ENCODE results near the gene LTA. TPM values are rescaled to one million over a fixed set of nuclear protein-coding genes. Genes with fewer than 3 reads are reported as not detected.

LTA gene
- total and polyA plus RNA-seq, 2 experiments from 2014 or later, result not detected

DNA sequence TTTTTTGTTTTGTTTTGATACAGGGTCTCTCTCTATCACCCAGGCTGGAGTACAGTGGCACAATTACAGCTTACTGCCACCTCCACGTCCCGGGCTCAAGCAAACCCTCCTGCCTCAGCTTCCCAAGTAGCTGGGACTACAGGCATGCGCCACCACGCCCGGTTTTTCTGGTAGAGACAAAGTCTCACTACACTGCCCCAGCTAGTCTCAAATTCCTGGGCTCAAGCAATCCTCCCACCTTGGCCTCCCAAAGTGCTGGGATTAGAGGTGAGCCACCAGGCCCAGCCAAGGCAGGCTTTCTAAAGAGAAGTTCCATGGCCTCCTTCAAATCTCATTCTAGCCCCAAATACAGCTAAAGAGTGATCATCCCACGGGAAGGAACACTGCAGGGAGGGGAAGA lies 38.1 kb upstream of the LTA start:
- no peaks in the 10 kb centered on the region for H3K9me3 ChIP-seq (ENCODE audit: low read depth)
- H3K4me2 ChIP-seq, result no peak overlapping the region
- H2AFZ ChIP-seq, result no peak overlapping the region
- peaks cover 56% of the 10 kb centered on the region for H3K79me2 ChIP-seq
- TF ChIP-seq, protein P1, sequence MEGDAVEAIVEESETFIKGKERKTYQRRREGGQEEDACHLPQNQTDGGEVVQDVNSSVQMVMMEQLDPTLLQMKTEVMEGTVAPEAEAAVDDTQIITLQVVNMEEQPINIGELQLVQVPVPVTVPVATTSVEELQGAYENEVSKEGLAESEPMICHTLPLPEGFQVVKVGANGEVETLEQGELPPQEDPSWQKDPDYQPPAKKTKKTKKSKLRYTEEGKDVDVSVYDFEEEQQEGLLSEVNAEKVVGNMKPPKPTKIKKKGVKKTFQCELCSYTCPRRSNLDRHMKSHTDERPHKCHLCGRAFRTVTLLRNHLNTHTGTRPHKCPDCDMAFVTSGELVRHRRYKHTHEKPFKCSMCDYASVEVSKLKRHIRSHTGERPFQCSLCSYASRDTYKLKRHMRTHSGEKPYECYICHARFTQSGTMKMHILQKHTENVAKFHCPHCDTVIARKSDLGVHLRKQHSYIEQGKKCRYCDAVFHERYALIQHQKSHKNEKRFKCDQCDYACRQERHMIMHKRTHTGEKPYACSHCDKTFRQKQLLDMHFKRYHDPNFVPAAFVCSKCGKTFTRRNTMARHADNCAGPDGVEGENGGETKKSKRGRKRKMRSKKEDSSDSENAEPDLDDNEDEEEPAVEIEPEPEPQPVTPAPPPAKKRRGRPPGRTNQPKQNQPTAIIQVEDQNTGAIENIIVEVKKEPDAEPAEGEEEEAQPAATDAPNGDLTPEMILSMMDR (IDR thresholded peaks at IDR 0.05; ENCODE audit: poor library complexity), result no peak
- TF ChIP-seq EZH2 (IDR thresholded peaks at IDR 0.05; ENCODE audit: borderline replicate concordance) (no peak), EZH2phosphoT487 (IDR thresholded peaks at IDR 0.05; ENCODE audit: low read depth, severe bottlenecking, unreplicated experiment) (no peak)
- H3K27me3 ChIP-seq, result no peaks in the 10 kb centered on the region
- 96% methylated on average over 6 of the region's 6 CpGs for WGBS (ENCODE audit: low lambda C conversion rate, missing lambda C conversion rate)
- H3K4me3 ChIP-seq, result no peak overlapping the region
- DNase-seq (ENCODE audit: low spot score), result no peak
- no peaks in the 10 kb centered on the region for H3K9me2 ChIP-seq (replicated peaks; ENCODE audit: insufficient read depth)
- H3K36me3 ChIP-seq (replicated peaks; ENCODE audit: insufficient read depth, low read depth), result peaks cover 13% of the 10 kb centered on the region
- H4K20me1 ChIP-seq (ENCODE audit: insufficient read depth, poor library complexity, severe bottlenecking), result peaks cover 85% of the 10 kb centered on the region
- no peak overlapping the region for H3K27ac ChIP-seq
- H3K4me1 ChIP-seq (ENCODE audit: insufficient read depth), result peaks cover 5% of the 10 kb centered on the region

DNA sequence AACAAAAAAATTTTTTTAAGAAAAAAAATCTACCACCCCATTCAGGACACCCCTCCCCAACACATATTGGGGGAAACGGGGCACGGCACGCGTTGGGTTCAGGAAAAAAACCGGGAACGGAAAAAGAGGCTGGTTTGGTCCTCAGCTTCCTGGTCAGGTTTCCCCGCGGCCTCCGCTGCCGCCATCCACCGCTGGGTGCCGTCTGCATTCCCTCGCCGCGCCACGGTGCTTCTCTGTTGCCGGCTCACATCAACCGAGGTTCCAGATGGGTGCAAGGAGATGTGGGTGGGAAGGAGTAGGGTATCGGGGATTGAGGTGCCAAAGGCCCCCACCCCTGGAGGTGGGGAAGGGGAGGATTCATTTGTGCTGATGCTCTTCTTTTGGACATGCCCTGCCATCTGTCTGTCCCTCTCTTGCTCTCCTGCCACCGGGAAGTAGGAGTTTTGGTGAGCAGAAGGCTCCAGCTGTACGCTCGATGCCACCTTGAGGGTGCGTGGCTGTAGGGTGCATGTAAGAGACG lies 37.5 kb upstream of the LTA start:
- H3K4me2 ChIP-seq, result no peak overlapping the region
- peaks cover 11% of the 10 kb centered on the region for H3K4me1 ChIP-seq (ENCODE audit: insufficient read depth)
- H3K9me3 ChIP-seq (ENCODE audit: low read depth), result no peaks in the 10 kb centered on the region
- no peak overlapping the region for H3K27ac ChIP-seq
- peaks cover 88% of the 10 kb centered on the region for H4K20me1 ChIP-seq (ENCODE audit: insufficient read depth, poor library complexity, severe bottlenecking)
- H3K27me3 ChIP-seq, result no peaks in the 10 kb centered on the region
- H3K4me3 ChIP-seq, result no peak overlapping the region
- WGBS (ENCODE audit: low lambda C conversion rate, missing lambda C conversion rate), result 93% methylated on average over 22 of the region's 24 CpGs
- TF ChIP-seq EZH2phosphoT487 (IDR thresholded peaks at IDR 0.05; ENCODE audit: low read depth, severe bottlenecking, unreplicated experiment) (no peak), EZH2 (IDR thresholded peaks at IDR 0.05; ENCODE audit: borderline replicate concordance) (no peak)
- DNase-seq (ENCODE audit: low spot score), result no peak
- no peaks in the 10 kb centered on the region for H3K9me2 ChIP-seq (replicated peaks; ENCODE audit: insufficient read depth)
- H3K79me2 ChIP-seq, result peaks cover 62% of the 10 kb centered on the region
- H3K36me3 ChIP-seq (replicated peaks; ENCODE audit: insufficient read depth, low read depth), result peaks cover 13% of the 10 kb centered on the region
- H2AFZ ChIP-seq, result no peak overlapping the region

DNA sequence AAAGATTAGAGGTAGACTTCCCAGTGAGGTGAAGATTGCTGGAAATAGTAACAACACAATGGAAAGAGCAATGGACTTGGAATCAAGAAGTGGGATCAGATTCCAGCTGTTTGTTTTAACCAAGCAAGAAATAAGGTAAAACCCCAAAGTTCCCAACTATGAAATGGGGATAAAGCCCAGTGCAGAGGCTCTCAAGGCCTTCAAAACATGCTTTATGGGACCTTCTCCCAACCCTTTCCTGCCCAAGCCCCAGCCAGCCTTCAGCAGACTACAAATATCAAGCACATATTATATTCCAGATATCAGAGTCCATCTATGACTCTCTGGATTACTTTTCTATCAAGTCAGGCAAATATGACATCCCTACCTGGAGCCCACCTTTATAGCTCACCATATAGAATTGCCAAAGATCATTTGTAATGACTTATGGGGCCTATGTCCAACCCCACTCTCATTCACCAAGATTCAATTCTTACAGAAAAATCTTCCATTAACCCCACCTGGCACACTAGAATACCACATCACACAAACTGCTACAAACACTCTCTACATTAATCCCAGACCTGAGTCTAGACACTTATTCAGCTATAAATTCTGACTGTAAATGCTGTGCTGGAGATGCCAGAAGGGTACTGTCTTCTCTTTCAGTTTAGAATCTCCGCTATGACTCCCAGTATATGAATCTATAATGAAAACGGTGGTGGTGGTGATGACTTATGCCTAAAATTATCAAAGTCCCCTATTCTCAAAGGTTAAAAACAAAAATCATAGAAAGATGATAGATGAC lies 36.4 kb upstream of the LTA start:
- DNase-seq (ENCODE audit: low spot score), result no peak
- Histone ChIP-seq H3K27me3 (no peaks in the 10 kb centered on the region), H3K4me1 (ENCODE audit: insufficient read depth) (peaks cover 19% of the 10 kb centered on the region), H3K4me3 (no peak overlapping the region), H3K9me3 (ENCODE audit: low read depth) (no peaks in the 10 kb centered on the region), H3K4me2 (no peak overlapping the region), H3K79me2 (peaks cover 73% of the 10 kb centered on the region), H3K27ac (no peak overlapping the region), H3K9me2 (replicated peaks; ENCODE audit: insufficient read depth) (no peaks in the 10 kb centered on the region), H2AFZ (no peak overlapping the region), H4K20me1 (ENCODE audit: insufficient read depth, poor library complexity, severe bottlenecking) (peaks cover 92% of the 10 kb centered on the region), H3K36me3 (replicated peaks; ENCODE audit: insufficient read depth, low read depth) (peaks cover 13% of the 10 kb centered on the region)
- WGBS (ENCODE audit: low lambda C conversion rate, missing lambda C conversion rate), result 47% methylated on average over 2 of the region's 2 CpGs
- TF ChIP-seq EZH2 (IDR thresholded peaks at IDR 0.05; ENCODE audit: borderline replicate concordance), result no peak
- no peak for TF ChIP-seq EZH2phosphoT487 (IDR thresholded peaks at IDR 0.05; ENCODE audit: low read depth, severe bottlenecking, unreplicated experiment)
- TF ChIP-seq, protein P1 (IDR thresholded peaks at IDR 0.05; ENCODE audit: poor library complexity), result no peak

DNA sequence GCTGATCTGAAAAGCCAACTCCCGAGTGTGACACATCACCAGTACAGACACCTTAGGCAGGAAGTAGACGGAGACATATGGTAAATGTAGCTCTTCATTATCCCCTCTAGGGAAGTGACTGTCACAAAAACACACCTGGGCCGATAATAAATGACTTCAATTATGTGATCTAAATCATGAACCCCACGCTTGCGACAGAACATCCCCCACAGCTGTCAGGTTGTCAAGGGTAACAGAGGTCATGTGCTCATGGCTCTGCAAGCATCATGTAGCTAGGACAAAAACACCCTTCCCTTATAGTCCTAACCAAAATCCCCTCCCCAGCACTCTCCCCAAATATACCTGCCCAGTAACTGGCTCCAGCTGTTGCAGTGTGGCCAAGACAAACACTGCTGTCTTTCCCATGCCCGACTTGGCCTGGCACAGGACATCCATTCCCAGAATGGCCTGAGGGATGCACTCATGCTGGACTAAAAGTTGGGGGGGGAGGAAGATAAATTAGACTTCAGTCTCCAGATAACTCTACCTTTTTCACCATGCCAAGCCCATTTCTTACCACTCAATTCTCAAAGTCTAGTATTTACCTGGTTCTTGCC lies 33.2 kb upstream of the LTA start:
- no peaks in the 10 kb centered on the region for H3K9me2 ChIP-seq (replicated peaks; ENCODE audit: insufficient read depth)
- peaks cover 89% of the 10 kb centered on the region for H3K79me2 ChIP-seq
- no peak overlapping the region for H2AFZ ChIP-seq
- H3K4me3 ChIP-seq, result peak overlapping the region; percentile 56
- no peak overlapping the region for H3K27ac ChIP-seq
- 86% methylated on average over 6 of the region's 6 CpGs for WGBS (ENCODE audit: low lambda C conversion rate, missing lambda C conversion rate)
- no peaks in the 10 kb centered on the region for H3K9me3 ChIP-seq (ENCODE audit: low read depth)
- H3K4me1 ChIP-seq (ENCODE audit: insufficient read depth), result peaks cover 19% of the 10 kb centered on the region
- DNase-seq (ENCODE audit: low spot score), result no peak
- no peak for TF ChIP-seq EZH2 (IDR thresholded peaks at IDR 0.05; ENCODE audit: borderline replicate concordance)
- no peak for TF ChIP-seq EZH2phosphoT487 (IDR thresholded peaks at IDR 0.05; ENCODE audit: low read depth, severe bottlenecking, unreplicated experiment)
- TF ChIP-seq, protein P1 (IDR thresholded peaks at IDR 0.05; ENCODE audit: poor library complexity), result no peak
- peaks cover 73% of the 10 kb centered on the region for H4K20me1 ChIP-seq (ENCODE audit: insufficient read depth, poor library complexity, severe bottlenecking)
- peaks cover 8% of the 10 kb centered on the region for H3K36me3 ChIP-seq (replicated peaks; ENCODE audit: insufficient read depth, low read depth)
- peak overlapping the region; percentile 86 for H3K4me2 ChIP-seq
- no peaks in the 10 kb centered on the region for H3K27me3 ChIP-seq
